ENCODE data around the gene FZD10. TPM values are rescaled to one million over a fixed set of nuclear protein-coding genes. Genes with fewer than 3 reads are reported as not detected.

FZD10 gene
- total and polyA plus RNA-seq, 2 of the 13 experiments (the other 11 are each of a cell fraction or from before 2014, with no cell fraction given) = not detected

GRCh38 chr12:130163461-130164215, 1.4 kb downstream of the FZD10 start:
- WGBS (ENCODE audit: low lambda C conversion rate) = 69% methylated on average over 26 of the region's 71 CpGs
- Histone ChIP-seq H3K4me2 (ENCODE audit: low read depth, low read length) (no peak overlapping the region), H3K9me3 (ENCODE audit: low read length) (no peaks in the 10 kb centered on the region), H4K20me1 (ENCODE audit: insufficient read depth, low read length) (no peaks in the 10 kb centered on the region), H3K79me2 (ENCODE audit: insufficient read depth, low read length) (no peaks in the 10 kb centered on the region), H3K27ac (ENCODE audit: extremely low read length, insufficient read depth, low read length) (no peak overlapping the region), H3K9ac (ENCODE audit: insufficient read depth, low read depth, low read length) (no peak overlapping the region), H3K4me3 (replicated peaks in 1 of 3; ENCODE audit: insufficient read depth in 1 of 3, low read depth in 2 of 3, low read length in 3 of 3) (no peak overlapping the region), H3K4me1 (ENCODE audit: insufficient read depth, low read length) (no peaks in the 10 kb centered on the region), H3K36me3 (replicated peaks in 1 of 2; ENCODE audit: control insufficient read depth in 1 of 2, insufficient read depth in 2 of 2, low read length in 2 of 2) (no peaks in the 10 kb centered on the region), H3K27me3 (ENCODE audit: control insufficient read depth in 1 of 2, insufficient read depth in 2 of 2, low read length in 2 of 2) (peaks cover 0 to 33% of the 10 kb centered on the region in 2 experiments; a peak in 4 of 5 replicates), H2AFZ (ENCODE audit: low read length) (no peak overlapping the region)
- BruUV-seq (replicated peaks) = no TSS peak
- no peak for DNase-seq (ENCODE audit: low spot score)
- no peak for FAIRE-seq
- in situ Hi-C loops (cut with HindIII; ENCODE audit: extremely low pct_ligation_motif_present, low pct_unique_long_range_greater_than_20kb) = no loop called here
- CTCF ChIA-PET (ENCODE audit: low intra/inter-chr PET ratio, low total read pairs) = no interaction called here
- ATAC-seq = no peak
- POLR2A ChIA-PET = no interaction called here
- intact Hi-C loops (cut with micrococcal nuclease; ENCODE audit: unreplicated experiment) = no loop called here
- TF ChIP-seq GPBP1L1 (CRISPR knock-in tag; IDR thresholded peaks at IDR 0.05) (no peak), SP4 (CRISPR knock-in tag; IDR thresholded peaks at IDR 0.05) (no peak), HMGXB4 (CRISPR knock-in tag; IDR thresholded peaks at IDR 0.05; ENCODE audit: borderline replicate concordance in 1 of 2, low read depth in 1 of 2) (no peak), ZNF746 (CRISPR knock-in tag; IDR thresholded peaks at IDR 0.05) (no peak), ZUFSP (CRISPR knock-in tag; IDR thresholded peaks at IDR 0.05; ENCODE audit: borderline replicate concordance) (no peak), ZNF180 (CRISPR knock-in tag; IDR thresholded peaks at IDR 0.05; ENCODE audit: borderline replicate concordance, low read depth) (no peak), PBX3 (CRISPR knock-in tag; IDR thresholded peaks at IDR 0.05; ENCODE audit: borderline replicate concordance) (no peak), TAF15 (IDR thresholded peaks at IDR 0.05; ENCODE audit: low read depth, low read length, poor library complexity, severe bottlenecking) (no peak), CEBPZ (IDR thresholded peaks at IDR 0.05; ENCODE audit: low read length) (no peak)

Data from HepG2 (cell line).